ENCODE data around the gene WDR87.

WDR87 gene

GRCh38 chr19:37933937-37934358 is 27.6 kb upstream of the WDR87 start:
- peak overlapping the region; percentile 80 for H3K27ac Mint-ChIP-seq
- peaks cover 46% of the 10 kb centered on the region for H3K36me3 Mint-ChIP-seq (ENCODE audit: low read depth)
- peak overlapping the region; percentile 46 for H3K4me3 Mint-ChIP-seq

GRCh38 chr19:37932985-37933936 is 26.9 kb upstream of the WDR87 start:
- DNase-seq = no peak
- H3K27me3 Mint-ChIP-seq (ENCODE audit: low read depth, poor library complexity) = no peaks in the 10 kb centered on the region
- peak overlapping the region; percentile 80 for H3K27ac Mint-ChIP-seq
- H3K36me3 Mint-ChIP-seq (ENCODE audit: low read depth) = peaks cover 39% of the 10 kb centered on the region
- no peak for TF ChIP-seq CTCF (IDR thresholded peaks at IDR 0.05)
- H3K4me3 Mint-ChIP-seq = peak overlapping the region; percentile 58
- peaks cover 52% of the 10 kb centered on the region for H3K4me1 Mint-ChIP-seq
- H3K9me3 Mint-ChIP-seq = peaks cover 34% of the 10 kb centered on the region

More at GRCh38 chr19:37933937-37934358, 27.6 kb upstream of the WDR87 start:
- peaks cover 46% of the 10 kb centered on the region for H3K4me1 Mint-ChIP-seq
- peaks cover 2% of the 10 kb centered on the region for H3K27me3 Mint-ChIP-seq (ENCODE audit: low read depth, poor library complexity)
- no peak for TF ChIP-seq CTCF (IDR thresholded peaks at IDR 0.05)
- peak; percentile 41 for DNase-seq
- H3K9me3 Mint-ChIP-seq = peaks cover 40% of the 10 kb centered on the region

- Mint-ChIP-seq H3K4me3 (peak overlapping the region; percentile 58), H3K36me3 (ENCODE audit: low read depth) (peaks cover 30% of the 10 kb centered on the region), H3K4me1 (peaks cover 58% of the 10 kb centered on the region)
Observed at GRCh38 chr19:37931881-37932655, 25.7 kb upstream of the WDR87 start.

GRCh38 chr19:37930416-37930815 is 24.0 kb upstream of the WDR87 start:
- Mint-ChIP-seq H3K36me3 (ENCODE audit: low read depth) (peaks cover 14% of the 10 kb centered on the region), H3K4me1 (peaks cover 58% of the 10 kb centered on the region), H3K9me3 (peaks cover 11% of the 10 kb centered on the region), H3K4me3 (no peak overlapping the region), H3K27ac (no peak overlapping the region), H3K27me3 (ENCODE audit: low read depth, poor library complexity) (peaks cover 3% of the 10 kb centered on the region)
- TF ChIP-seq CTCF (IDR thresholded peaks at IDR 0.05) = no peak
- no peak for DNase-seq

More at GRCh38 chr19:37931881-37932655, 25.7 kb upstream of the WDR87 start:
- peak; percentile 50 for DNase-seq
- Mint-ChIP-seq H3K27ac (no peak overlapping the region), H3K9me3 (peaks cover 27% of the 10 kb centered on the region), H3K27me3 (ENCODE audit: low read depth, poor library complexity) (peaks cover 3% of the 10 kb centered on the region)
- no peak for TF ChIP-seq CTCF (IDR thresholded peaks at IDR 0.05)

- Mint-ChIP-seq H3K4me1 (peaks cover 58% of the 10 kb centered on the region), H3K9me3 (peaks cover 3% of the 10 kb centered on the region), H3K36me3 (ENCODE audit: low read depth) (peaks cover 11% of the 10 kb centered on the region), H3K27me3 (ENCODE audit: low read depth, poor library complexity) (peaks cover 3% of the 10 kb centered on the region), H3K4me3 (no peak overlapping the region), H3K27ac (no peak overlapping the region)
- no peak for TF ChIP-seq CTCF (IDR thresholded peaks at IDR 0.05)
- no peak for DNase-seq
Observed at GRCh38 chr19:37929355-37929923, 23.0 kb upstream of the WDR87 start.
